Activated naive CD4-positive, alpha-beta T cell treated with anti-CD3 and anti-CD28 coated beads, Interleukin-2, amount 50 U/mL, for 16 hours (primary cell): ENCODE measurements around the gene REEP1.

Source experiments
- DNase-seq: peaks from one replicate; pipeline ENCODE4 v3.0.0-alpha.2; 2020

The REEP1 gene

DNA sequence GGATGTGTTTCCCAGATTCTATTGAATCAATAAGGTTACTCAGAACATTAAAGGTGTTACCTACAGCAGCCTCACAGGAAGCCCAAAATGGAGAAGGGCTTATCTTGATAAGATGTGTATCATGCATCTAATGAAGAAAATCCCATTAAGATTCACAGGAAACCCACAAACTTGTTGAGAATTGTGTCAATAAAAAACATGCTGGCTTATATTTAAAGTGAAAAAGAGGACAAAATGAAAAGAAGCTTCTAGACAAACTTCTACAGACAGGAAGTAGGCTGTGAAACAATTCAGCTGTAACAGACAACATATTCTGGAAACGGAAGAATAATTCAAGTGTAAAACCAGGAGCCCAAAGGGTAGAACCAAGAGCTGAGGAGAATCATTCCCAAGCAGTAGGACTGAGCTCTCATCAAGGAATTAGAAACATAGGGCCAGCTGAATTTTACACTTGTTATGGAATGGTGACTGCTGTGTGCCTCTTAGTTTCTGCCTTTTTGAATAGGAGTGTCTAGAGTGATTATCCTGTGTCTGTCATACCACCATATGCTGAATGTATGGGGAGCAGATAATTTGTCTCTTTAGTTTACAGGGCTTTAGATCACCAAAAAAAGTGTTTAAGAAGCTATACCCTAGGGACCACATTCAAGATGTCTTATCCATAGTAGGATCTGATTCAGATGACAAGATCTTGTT lies 151.8 kb downstream of the REEP1 start:
- no peak for DNase-seq

DNA sequence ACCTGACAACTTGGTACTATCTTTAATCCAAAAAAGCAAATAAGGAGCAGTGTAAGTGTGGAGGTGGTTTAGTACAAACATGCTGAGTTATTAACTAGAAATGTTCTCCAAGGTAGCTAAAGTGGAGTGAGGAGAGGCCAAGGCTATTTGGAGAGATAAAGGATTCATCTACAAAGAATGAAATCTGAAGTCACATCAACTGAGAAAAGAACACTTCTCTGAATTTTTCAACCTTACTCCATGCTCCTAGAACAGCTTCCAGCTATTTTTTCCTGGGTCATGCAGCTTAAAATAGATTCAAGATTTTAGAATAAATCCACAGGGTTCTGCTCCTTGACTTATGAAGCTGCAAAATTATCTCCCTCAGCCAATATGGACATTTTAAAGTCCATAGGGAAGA lies 160.8 kb downstream of the REEP1 start:
- DNase-seq = no peak

DNA sequence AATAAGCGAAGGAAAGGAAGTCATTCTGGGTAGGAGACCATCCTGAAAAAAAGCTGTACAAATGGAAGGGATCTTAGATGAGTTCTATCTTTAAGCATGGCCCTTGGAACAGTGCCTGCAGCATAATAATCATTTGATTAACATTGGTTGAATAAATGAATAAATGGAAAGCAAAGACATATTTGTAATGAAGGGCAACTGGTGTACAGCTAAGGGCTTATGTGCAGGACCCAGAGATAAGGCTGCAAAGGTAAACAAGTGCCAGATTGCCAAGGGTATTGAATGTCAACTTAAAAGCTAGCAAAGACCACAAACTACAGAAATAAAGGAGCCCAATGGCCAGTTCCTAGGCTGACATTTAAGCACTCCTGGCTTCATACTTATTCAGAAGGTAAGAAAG lies 161.6 kb downstream of the REEP1 start:
- DNase-seq = no peak

DNA sequence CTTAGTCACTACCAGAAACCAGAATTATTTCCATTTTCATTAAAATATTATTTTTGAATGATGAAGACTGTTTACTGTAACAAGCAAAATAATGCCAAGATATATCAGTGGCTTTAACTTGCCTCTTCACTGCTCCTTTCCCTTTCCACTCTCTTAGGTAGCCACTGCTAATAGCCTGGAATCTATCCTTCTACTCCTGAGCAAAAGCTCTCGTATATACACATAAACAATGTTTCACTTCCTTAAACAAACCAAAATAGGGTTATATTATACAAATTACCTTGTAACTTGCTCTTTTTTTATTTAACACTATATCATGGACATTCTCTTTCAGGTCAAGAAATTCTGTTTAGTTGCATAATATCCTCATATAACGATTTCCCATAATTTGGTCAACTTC lies 163.0 kb downstream of the REEP1 start:
- DNase-seq = no peak

DNA sequence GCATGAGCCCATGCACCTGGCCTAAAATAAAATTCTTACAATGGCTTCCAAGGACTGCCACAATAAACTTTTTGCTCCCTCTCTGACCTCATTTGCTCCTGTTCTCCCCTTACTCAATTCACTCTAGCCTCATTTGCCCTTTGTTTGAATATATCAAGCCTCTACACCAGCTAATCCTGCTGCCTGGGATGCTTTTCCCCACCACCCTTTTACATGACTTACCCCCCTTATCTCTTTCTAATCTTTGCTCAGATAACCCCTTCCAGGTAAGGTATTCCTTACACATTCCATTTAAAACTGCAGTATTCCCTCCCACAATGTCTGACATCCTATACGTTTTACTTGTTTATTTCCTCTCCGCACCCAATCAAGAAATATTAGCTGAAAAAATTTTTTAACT lies 164.8 kb downstream of the REEP1 start:
- DNase-seq = no peak

DNA sequence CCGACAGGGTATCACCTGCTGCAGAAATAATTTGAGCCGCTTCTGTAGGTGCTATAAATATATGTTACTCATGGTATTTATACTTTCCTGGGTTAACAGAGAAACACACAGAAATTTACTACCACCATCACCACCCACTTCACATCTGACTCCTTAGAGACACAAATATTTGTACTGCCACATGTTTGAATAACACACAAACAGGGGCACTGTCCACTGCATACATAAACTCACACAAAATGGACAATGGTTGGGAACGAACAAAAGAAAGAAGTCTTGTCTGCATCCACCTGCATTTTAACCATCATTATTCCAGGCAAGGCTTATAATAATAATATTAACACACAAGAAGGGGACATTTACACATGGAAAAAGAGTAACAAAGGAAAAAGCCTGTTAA lies 166.1 kb downstream of the REEP1 start:
- no peak for DNase-seq

DNA sequence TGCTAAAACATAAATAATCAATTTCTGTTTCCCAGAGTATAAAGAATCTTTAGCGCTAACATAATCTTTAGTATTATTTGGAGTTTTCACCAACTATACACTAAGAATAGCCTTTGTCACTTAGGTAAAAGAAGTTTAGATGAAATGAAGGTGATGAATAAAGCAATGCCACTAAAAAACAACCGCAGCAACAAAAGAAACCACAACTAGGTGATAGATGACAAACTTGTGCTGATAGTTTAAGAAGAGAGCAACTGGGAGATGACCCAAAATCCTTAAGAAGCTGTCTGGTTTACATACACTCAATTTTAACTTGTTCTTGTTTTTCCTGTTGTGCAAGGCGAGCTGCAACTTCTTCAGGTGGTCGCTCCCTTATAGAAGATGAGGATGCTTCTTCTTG lies 167.0 kb downstream of the REEP1 start:
- DNase-seq = no peak
